Fibroblast of skin of right quadriceps (primary cell): ENCODE data around the gene A3GALT2.
"Not testable (repeated sequence)": the region's sequence is repeated elsewhere in the genome, so short reads cannot be mapped to it uniquely, and the experiment has no call there.

Experiments
- DNase-seq: peaks from one replicate; pipeline ENCODE4 v3.0.0-alpha.2; 2013

A3GALT2 gene

DNA sequence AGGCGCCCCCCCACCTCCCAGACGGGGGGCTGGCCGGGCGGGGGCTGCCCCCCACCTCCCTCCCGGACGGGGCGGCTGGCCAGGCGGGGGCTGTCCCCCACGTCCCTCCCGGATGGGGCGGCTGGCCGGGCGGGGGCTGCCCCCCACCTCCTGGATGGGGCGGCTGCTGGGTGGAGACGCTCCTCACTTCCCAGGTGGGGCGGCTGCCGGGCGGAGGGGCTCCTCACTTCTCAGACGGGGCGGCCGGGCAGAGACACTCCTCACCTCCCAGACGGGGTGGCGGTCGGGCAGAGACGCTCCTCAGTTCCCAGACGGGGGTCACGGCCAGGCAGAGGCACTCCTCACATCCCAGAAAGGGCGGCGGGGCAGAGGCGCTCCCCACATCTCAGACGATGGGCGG lies 11.5 kb downstream of the A3GALT2 start:
- not testable (repeated sequence) for DNase-seq

GRCh38 chr1:33307494-33307864 lies 13.4 kb downstream of the A3GALT2 start:
- DNase-seq = no peak

DNA sequence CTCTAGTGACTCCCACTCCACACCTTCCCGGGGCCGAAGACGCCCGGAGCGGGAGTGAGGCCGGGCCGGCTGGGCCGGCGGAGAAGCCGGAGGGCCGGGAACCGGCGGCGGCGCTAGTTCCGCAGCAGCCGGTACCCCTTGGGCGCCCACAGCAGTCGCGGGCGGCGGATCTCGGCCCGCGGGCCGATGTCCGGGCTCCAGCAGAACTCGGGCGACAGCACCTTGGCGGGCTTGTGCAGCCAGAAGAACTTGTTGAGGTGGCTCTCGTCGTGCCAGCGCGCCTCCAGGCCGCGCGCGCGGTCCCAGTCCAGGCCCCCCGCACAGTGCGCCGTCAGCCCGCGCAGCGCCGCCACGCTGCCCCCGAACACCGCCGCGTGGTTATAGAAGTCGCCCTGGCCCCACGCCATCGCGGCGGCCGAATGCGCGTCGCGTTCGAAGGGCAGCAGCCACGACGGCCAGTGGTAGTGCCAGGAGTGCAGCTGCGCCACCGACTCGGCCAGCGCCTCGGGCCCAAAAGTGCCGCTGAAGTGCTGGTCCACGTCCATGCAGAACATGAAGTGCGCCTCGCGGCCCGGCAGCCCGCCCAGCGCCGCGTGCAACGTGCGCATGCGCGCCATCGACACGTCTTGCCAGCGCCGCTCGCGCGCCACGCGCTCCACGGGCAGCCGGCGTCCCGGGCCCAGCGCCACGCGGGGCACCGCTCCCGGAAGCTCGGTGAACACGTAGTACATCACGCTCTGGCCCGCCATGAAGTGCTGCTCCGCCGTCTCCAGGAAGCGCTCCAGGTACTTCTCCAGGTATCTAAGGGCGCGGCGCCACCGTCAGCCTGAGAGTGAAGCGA lies 14.0 kb downstream of the A3GALT2 start:
- no peak for DNase-seq

DNA sequence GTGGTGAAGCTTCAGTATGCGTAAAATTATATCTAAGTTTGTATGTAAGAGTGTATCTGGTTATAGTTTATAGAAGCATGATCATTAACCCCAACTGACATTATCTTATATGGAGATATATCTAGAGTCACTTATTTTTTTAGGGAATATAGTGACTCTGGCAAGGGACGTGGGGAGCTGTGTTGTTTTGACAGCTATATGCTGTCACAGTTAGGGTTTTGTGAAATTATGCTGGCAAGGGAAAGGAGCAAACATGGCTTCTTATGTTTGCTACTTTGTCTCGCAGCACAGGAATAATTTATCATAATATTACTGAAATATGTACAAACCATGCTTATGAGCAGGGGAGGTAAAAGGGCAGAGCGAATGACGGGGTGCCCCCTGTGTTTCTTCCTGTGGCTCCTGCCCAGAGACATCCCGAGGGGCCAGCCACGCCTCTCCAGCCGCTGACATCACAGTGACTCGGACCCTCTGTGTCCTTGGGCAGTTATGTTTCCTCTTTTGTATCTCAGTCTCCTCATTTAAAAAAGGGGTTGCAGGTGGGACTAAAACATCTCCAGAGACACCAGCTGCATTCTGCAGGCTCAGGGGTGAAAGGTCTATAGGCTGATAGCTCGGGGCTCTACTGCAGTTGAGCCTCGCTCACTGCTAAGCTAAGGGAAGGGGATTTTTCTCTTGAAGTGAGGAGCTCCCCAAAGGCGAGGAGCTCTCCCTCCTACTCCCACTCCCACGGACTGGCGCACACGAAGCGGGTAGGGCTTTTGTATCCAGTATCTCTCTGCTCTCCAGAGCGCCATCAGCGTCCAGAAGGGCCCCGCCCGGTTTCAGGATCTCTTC lies 14.9 kb downstream of the A3GALT2 start:
- DNase-seq = no peak

DNA sequence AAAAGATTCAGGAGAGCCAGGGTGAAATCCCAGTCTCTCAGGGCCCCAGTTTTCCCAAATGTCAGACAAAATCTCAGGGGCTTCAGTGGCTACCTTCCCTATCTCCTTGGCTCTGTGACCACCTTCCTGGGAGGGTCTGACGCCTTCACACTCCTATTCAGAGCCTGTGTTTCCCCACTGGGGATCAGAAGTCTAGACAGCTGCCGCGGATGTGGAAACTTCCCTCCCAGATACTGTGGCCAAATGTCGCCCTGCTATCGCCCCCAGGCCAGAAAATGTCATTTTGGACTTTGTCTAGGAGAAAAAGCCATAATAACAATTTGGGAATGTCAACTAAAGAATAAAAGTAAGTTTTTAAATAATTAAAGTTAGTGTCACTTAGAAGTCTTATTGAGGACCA lies 15.9 kb downstream of the A3GALT2 start:
- no peak for DNase-seq

DNA sequence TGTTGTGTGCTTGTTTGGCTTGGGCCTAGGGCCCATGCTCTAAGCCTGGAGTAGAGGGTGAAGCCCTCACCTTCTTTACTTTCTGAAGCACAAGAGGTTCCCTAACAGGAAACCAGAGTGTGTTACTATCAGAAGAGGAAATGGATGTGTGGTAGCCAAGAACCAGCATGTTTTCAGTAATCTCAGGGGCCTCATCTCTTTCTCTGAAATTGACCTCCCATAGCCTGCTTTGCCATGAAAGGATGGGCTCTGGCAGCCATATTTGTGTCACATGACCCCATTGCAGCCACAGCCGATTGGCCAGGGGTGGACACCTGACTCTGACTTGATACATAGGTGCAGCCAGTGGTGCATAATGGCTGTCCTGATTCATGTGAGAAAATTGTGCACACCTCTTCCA lies 18.6 kb downstream of the A3GALT2 start:
- DNase-seq = no peak

DNA sequence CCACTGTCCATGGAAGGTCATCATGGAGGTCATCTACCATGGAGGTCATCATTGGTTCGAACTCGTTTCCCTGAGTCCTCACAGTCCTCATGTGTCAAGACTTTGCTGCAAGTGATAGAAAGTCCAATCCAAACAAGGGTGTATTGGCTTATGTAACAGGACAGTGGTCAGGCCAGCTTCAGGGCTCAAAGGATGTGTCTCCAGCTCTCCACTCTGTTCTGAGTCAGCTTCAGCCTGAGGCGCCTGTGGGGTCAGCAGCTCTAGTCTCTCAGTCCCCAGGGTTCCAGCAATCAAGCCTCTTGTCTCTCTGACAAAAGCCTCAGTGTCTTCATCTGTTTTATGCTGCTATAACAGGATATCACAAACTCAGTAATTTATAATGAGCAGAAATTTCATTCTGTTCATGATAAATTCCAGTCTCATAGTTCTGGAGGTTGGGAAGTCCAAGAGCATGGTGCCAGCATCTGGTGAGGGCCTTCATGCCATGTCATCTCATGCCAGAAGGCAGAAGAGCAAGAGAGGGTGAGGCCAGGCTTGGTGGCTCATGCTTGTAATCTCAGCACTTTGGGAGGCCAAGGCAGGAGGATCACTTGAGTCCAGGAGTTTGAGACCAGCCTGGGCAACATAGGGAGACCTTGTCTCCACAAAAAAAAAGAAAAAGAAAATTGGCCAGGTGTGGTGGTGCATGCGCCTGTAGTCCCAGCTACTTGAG lies 19.5 kb downstream of the A3GALT2 start:
- no peak for DNase-seq

- DNase-seq = peak; percentile 69
Observed at GRCh38 chr1:33300673-33301072, 20.2 kb downstream of the A3GALT2 start.

DNA sequence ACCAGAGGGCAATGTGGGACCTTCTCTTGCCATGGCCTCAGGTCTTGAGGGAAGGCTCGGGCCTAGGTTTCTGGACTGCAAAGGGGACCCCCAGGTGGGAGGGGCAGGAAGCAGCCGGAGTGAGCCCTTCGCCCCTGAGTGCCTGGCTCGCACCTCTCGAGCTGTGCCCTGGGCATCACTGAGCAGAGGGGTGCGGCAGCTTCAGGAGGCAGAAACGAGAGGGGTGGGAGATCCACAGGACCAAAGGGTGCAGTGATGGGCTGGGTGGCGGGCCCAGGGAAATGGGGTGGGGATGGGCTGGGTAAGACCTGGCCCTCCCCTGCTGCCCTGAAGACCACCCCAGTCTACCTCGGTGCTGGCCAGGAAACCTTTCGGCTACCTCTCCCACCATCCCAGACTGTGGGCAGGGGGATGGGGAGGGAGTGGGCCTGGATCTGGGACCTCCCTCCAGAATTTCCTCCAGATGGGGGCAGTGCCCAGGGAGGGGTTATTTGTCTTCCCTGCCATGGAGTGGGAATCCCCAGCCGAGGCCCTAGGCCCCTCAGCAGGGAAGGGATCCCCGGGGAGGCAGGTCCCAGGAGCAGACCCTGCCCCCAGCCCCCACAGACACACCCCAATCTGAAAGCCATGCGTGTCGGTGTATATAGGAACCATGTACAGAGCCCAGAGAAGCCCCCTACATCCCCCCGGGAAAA lies 21.3 kb downstream of the A3GALT2 start:
- DNase-seq = no peak

DNA sequence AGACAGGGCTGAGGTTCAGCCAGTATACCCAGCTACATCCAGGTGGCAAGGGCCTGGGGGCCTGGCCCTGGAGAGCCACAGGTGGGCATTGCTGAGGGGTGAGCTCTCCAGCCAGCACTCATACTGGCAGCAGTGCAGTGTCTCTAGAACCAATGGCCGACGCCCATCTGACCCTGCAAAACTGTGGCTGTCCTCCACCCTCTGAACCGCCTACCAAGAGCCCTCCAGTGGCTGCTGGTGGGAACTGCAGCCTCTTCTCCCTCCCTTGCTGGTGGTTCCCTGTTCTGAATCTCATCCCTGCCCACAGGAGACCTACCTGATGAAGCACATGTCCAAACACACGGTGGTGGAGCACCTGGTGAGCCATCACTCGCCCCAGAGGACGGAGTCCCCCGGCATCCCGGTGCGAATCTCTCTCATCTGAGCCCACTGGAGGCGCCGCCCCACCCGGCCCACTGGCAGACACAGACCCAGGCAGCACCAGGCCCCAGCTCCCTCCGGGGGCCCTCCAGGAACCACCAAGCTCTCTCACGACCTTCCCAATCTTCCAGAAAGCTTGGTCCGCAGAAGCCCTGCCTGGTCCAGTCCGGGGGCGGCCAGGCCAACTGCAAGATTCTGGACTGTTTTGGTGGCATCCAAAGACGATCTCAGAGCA lies 22.1 kb downstream of the A3GALT2 start:
- DNase-seq = peak; percentile 49

DNA sequence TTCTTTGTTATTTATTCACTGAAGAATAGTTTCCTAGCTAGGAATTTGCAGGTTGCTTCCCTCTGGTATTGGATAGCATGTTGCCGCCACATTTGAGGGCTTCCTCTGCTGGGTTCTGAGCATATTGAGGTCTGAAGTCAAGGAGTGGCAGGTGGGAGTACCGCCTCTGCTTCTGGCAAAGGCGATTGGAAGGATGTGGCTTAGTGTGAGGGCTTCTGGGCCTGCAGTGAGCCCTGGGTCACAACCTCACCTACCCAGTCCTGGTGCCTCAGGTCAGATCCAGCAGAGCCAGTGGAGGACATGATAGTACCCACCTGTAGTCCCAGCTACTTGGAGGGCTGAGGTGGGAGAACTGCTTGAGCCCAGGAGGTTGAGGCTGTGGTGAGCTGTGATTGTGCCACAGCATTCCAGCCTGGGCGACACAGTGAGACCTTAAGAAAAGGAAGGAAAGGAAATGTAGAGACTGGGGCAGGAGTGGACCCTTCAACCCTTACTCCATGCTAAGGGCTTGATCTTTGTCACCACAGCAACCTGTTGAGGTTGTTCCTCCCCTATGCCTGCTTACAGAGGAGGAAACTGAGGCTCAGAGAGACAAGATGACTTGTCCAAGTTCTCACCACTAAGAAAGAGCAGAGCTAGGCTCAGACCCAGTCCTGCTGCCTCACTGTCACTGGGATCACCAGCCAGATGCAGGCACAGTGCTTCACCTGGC lies 22.8 kb downstream of the A3GALT2 start:
- DNase-seq = no peak

- no peak for DNase-seq
Observed at GRCh38 chr1:33296824-33297223, 24.1 kb downstream of the A3GALT2 start.

- DNase-seq = no peak
Observed at GRCh38 chr1:33296082-33296458, 24.8 kb downstream of the A3GALT2 start.

DNA sequence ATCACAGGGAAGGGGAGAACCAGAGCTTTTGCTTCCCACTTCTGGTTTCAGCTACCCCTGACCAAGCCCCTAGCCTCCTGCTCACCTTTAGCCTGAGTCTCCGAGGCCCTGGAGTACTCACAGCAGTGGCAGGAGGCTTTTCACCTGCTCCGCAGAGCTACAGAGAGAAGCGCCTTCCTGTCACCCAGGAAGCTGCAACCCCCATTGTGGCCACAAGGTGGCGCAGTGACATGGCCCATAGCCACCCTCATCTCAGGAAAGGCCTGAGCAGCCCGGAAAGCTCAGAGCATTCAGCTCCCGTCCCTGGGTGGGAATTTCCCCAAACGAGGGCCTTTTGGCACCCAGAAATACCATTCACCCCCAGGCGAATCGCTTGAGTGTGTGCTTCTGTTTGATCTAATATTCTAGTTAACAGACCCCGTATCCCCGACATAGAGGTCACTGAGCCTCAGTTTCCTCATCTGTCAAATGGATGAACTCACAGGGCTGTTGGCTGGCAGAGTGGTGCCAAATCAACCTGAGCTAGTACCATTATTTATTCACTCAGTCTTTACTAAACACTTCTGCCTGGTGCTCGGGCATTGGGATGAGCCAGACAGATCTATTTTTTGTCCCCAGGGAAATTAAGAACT lies 25.3 kb downstream of the A3GALT2 start:
- DNase-seq = peak; percentile 69

DNA sequence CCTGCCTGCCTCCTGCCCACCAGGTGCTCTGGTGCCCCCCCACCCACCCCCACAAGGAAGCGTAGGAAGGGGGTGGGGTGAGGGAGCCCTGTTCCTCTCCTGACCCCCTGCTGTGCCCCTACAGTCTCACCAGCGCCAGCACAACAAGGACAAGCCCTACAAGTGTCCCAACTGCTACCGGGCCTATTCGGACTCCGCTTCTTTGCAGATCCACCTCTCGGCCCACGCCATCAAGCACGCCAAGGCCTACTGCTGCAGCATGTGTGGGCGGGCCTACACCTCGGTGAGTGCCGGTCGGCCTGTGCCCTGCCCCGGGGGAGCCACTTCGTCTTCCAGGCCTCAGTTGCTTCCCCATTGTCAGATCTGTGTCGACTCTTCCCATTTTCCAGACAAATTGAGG lies 25.9 kb downstream of the A3GALT2 start:
- DNase-seq = no peak

- DNase-seq = no peak
Observed at GRCh38 chr1:33294071-33295010, 26.6 kb downstream of the A3GALT2 start.

GRCh38 chr1:33292726-33293340 lies 28.1 kb downstream of the A3GALT2 start:
- DNase-seq = no peak

GRCh38 chr1:33290615-33291014 lies 30.3 kb downstream of the A3GALT2 start:
- not testable (repeated sequence) for DNase-seq

- DNase-seq = no peak
Observed at GRCh38 chr1:33289858-33290154, 31.1 kb downstream of the A3GALT2 start.
